Liver (tissue), 9 donors: ENCODE data around the gene TRPM8. TPM values are rescaled to one million over a fixed set of nuclear protein-coding genes. Genes with fewer than 3 reads are reported as not detected.
"Not testable (repeated sequence)": the region's sequence is repeated elsewhere in the genome, so short reads cannot be mapped to it uniquely, and the experiment has no call there.

Experiments
- DNase-seq: peaks from one replicate; pipeline ENCODE4 v3.0.0-alpha.2; 2017; ENCODE audit warnings: low spot score
- H3K27ac ChIP-seq, 2 donors: one replicate each; pipeline ENCODE4 v1.7.0; 2013; ENCODE audit warnings: inconsistent platforms in 2 of 2, low read length in 2 of 2, control low read depth in 1 of 2, low read depth in 1 of 2, mild to moderate bottlenecking in 1 of 2
- H3K27me3 ChIP-seq, 4 donors: one replicate each; pipeline versions ENCODE4 v1.6.1 to v1.7.0; 2013; ENCODE audit warnings: low read length in 3 of 4, inconsistent platforms in 1 of 4, mild to moderate bottlenecking in 1 of 4, moderate library complexity in 1 of 4; ENCODE audit not compliant: control insufficient read depth in 4 of 4, insufficient read depth in 4 of 4
- H3K36me3 ChIP-seq, 4 donors: one replicate each; pipeline versions ENCODE4 v1.6.1 to v1.7.0; 2013; ENCODE audit warnings: low read length in 3 of 4, mild to moderate bottlenecking in 3 of 4, low read depth in 1 of 4, moderate library complexity in 1 of 4; ENCODE audit not compliant: control insufficient read depth in 4 of 4, insufficient read depth in 3 of 4
- H3K4me1 ChIP-seq, 4 donors: one replicate each; pipeline versions ENCODE4 v1.6.1 to v1.7.0; 2013; ENCODE audit warnings: low read length in 3 of 4, mild to moderate bottlenecking in 3 of 4, moderate library complexity in 1 of 4; ENCODE audit not compliant: control insufficient read depth in 4 of 4, insufficient read depth in 4 of 4
- H3K4me3 ChIP-seq, 3 donors: one replicate each; pipeline versions ENCODE4 v1.6.1 to v1.7.0; 2013; ENCODE audit warnings: low read length in 3 of 3, control low read depth in 1 of 3, low read depth in 1 of 3, mild to moderate bottlenecking in 1 of 3
- H3K9ac ChIP-seq, 2 donors: one replicate each; pipeline ENCODE4 v1.7.0; 2013; ENCODE audit warnings: low read length in 2 of 2, mild to moderate bottlenecking in 2 of 2, moderate library complexity in 2 of 2, control low read depth in 1 of 2, low read depth in 1 of 2
- H3K9me3 ChIP-seq, 4 donors: one replicate each; pipeline versions ENCODE4 v1.6.1 to v1.7.0; 2013; ENCODE audit warnings: low read length in 3 of 4; ENCODE audit not compliant: control insufficient read depth in 4 of 4
- ATF3 ChIP-seq: IDR thresholded peaks from 2 replicates; pipeline ENCODE4 v1.6.1; 2016; ENCODE audit warnings: antibody characterized with exemption
- CTCF ChIP-seq: fragments of 150-350 bp; IDR thresholded peaks from 2 replicates; pipeline ENCODE4 v1.5.1; 2017; ENCODE audit warnings: improper control_type of control experiment, low read depth, low read length; ENCODE audit not compliant: missing input control
- EGR1 ChIP-seq, 2 donors: IDR thresholded peaks; 2 replicates each; pipeline ENCODE4 v1.6.1; 2016 to 2018; ENCODE audit warnings: antibody characterized with exemption in 2 of 2, low read depth in 2 of 2
- FOXA1 ChIP-seq: IDR thresholded peaks from 2 replicates; pipeline ENCODE4 v1.6.1; 2016; ENCODE audit warnings: antibody characterized with exemption
- FOXA2 ChIP-seq: IDR thresholded peaks from 2 replicates; pipeline ENCODE4 v1.6.1; 2016; ENCODE audit warnings: antibody characterized with exemption
- GABPA ChIP-seq, 2 donors: IDR thresholded peaks in 1 of 2; conservative IDR thresholded peaks in 1 of 2; 2 replicates each; pipeline ENCODE4 v1.6.1; 2016; ENCODE audit warnings: antibody characterized with exemption in 2 of 2, mild to moderate bottlenecking in 1 of 2, moderate library complexity in 1 of 2
- HNF4A ChIP-seq, 2 donors: conservative IDR thresholded peaks; 2 replicates each; pipeline ENCODE4 v1.6.1; 2016; ENCODE audit warnings: antibody characterized with exemption in 2 of 2, mild to moderate bottlenecking in 2 of 2
- HNF4G ChIP-seq: IDR thresholded peaks from 2 replicates; pipeline ENCODE4 v1.6.1; 2016; ENCODE audit warnings: antibody characterized with exemption
- JUND ChIP-seq, 2 donors: IDR thresholded peaks; 2 replicates each; pipeline ENCODE4 v1.6.1; 2016; ENCODE audit warnings: antibody characterized with exemption in 2 of 2
- MAX ChIP-seq: IDR thresholded peaks from 2 replicates; pipeline ENCODE4 v1.6.1; 2016; ENCODE audit warnings: antibody characterized with exemption
- NR2F2 ChIP-seq: IDR thresholded peaks from 2 replicates; pipeline ENCODE4 v1.6.1; 2016; ENCODE audit warnings: antibody characterized with exemption
- RAD21 ChIP-seq, 2 donors: IDR thresholded peaks; 2 replicates each; pipeline ENCODE4 v1.6.1; 2016; ENCODE audit warnings: antibody characterized with exemption in 2 of 2, mild to moderate bottlenecking in 2 of 2
- REST ChIP-seq: IDR thresholded peaks from 2 replicates; pipeline ENCODE4 v1.6.1; 2016; ENCODE audit warnings: antibody characterized with exemption, mild to moderate bottlenecking
- RXRA ChIP-seq, 2 donors: IDR thresholded peaks; 2 replicates each; pipeline ENCODE4 v1.6.1; 2017 to 2018; ENCODE audit warnings: antibody characterized with exemption in 2 of 2, mild to moderate bottlenecking in 1 of 2
- SP1 ChIP-seq: IDR thresholded peaks from 2 replicates; pipeline ENCODE4 v1.6.1; 2018; ENCODE audit warnings: antibody characterized with exemption, mild to moderate bottlenecking
- TAF1 ChIP-seq: conservative IDR thresholded peaks from 2 replicates; pipeline ENCODE4 v1.6.1; 2016; ENCODE audit warnings: antibody characterized with exemption, mild to moderate bottlenecking
- YY1 ChIP-seq: IDR thresholded peaks from 2 replicates; pipeline ENCODE4 v1.6.1; 2016; ENCODE audit warnings: antibody characterized with exemption, mild to moderate bottlenecking
- ZBTB33 ChIP-seq: IDR thresholded peaks from 2 replicates; pipeline ENCODE4 v1.6.1; 2016; ENCODE audit warnings: antibody characterized with exemption
- WGBS: extraction: QIAGEN DNeasy Blood & Tissue Kit; methylation state at CpG from one replicate; pipeline ENCODE4 v1.1.7; 2013; 5-methylcytosine and 5-hydroxymethylcytosine counted together
- polyA plus RNA-seq, 2 donors: library from polyadenylated mRNA; stranded (reverse) in 1 of 2; unstranded in 1 of 2; fragments of 200-250 nt in 1 of 2; fragments of >200 nt in 1 of 2; fragmentation: Nextera tagmentation in 1 of 2; extraction: Ambion mirVana in 1 of 2; gene quantifications; one replicate each; pipeline versions ENCODE4 v1.2.1 to v1.2.3, GENCODE V29; 2013 to 2015
- total RNA-seq, 2 donors: library from RNA; depleted of rRNA; stranded (reverse); fragments of >200 nt; gene quantifications; one replicate each; pipeline ENCODE4 v1.2.3, GENCODE V29; 2014
- donor health status: healthy.
- donor health status: healthy.
- donor health status: healthy.
- donor health status: healthy.
- donor health status: healthy.

TRPM8 gene
- total and polyA plus RNA-seq, 4 donors, result 1.1 to 79.2 (median 33.2) TPM

- no peak overlapping the region for H3K9ac ChIP-seq
- WGBS, result 90% methylated on average over 2 of the region's 2 CpGs
- no peaks in the 10 kb centered on the region for H3K27me3 ChIP-seq
- no peaks in the 10 kb centered on the region for H3K4me1 ChIP-seq
- no peak for DNase-seq
- no peaks in the 10 kb centered on the region for H3K9me3 ChIP-seq
- no peaks in the 10 kb centered on the region for H3K36me3 ChIP-seq
- no peak for TF ChIP-seq CTCF
- TF ChIP-seq RAD21 (IDR thresholded peaks at IDR 0.05), result no peak
- TF ChIP-seq SP1, result no peak
- no peak for TF ChIP-seq MAX
- no peak for TF ChIP-seq JUND (IDR thresholded peaks at IDR 0.05)
- no peak for TF ChIP-seq HNF4A (conservative IDR thresholded peaks at IDR 0.05)
- no peak for TF ChIP-seq EGR1 (IDR thresholded peaks at IDR 0.05; ENCODE audit: low read depth in 2 of 2)
- TF ChIP-seq REST, result no peak
- TF ChIP-seq ZBTB33, result no peak
- no peak for TF ChIP-seq TAF1
- no peak for TF ChIP-seq RXRA (IDR thresholded peaks at IDR 0.05)
- TF ChIP-seq NR2F2, result no peak
- TF ChIP-seq HNF4G, result no peak
- TF ChIP-seq FOXA1, result no peak
- no peak for TF ChIP-seq ATF3
- no peak for TF ChIP-seq YY1
- no peak for TF ChIP-seq GABPA (IDR thresholded peaks at IDR 0.05 in 1 of 2, conservative IDR thresholded peaks at IDR 0.05 in 1 of 2)
- no peak for TF ChIP-seq FOXA2
- H3K4me3 ChIP-seq, result no peak overlapping the region
- H3K27ac ChIP-seq, result no peak overlapping the region
Measured at GRCh38 chr2:233892793-233893192, 24.4 kb upstream of the TRPM8 start.

- not testable (repeated sequence) for H3K9me3 ChIP-seq, DNase-seq, H3K27ac ChIP-seq, H3K4me1 ChIP-seq, H3K27me3 ChIP-seq, H3K4me3 ChIP-seq, H3K36me3 ChIP-seq, H3K9ac ChIP-seq
- WGBS, result 94% methylated on average over 2 of the region's 2 CpGs
Measured at GRCh38 chr2:233896253-233896652, 20.9 kb upstream of the TRPM8 start.
